Progenitor cell of endocrine pancreas (in vitro differentiated cells): Measurements from ENCODE around the gene ARMC8. TPM values are rescaled to one million over a fixed set of nuclear protein-coding genes. Genes with fewer than 3 reads are reported as not detected.
A peak's percentile ranks its signal among the peaks of the same experiment; 100 is the strongest.

Experiments used
- DNase-seq: peaks from one replicate; pipeline ENCODE4 v3.0.0; 2021; ENCODE audit warnings: low spot score; ENCODE audit not compliant: unreplicated experiment
- H3K27ac Mint-ChIP-seq: 2 replicates; pipeline ENCODE4 v1.8.0; 2021; ENCODE audit warnings: mild to moderate bottlenecking, moderate library complexity, mixed read lengths
- H3K27me3 Mint-ChIP-seq: 2 replicates; pipeline ENCODE4 v1.8.0; 2021; ENCODE audit warnings: mixed read lengths
- H3K36me3 Mint-ChIP-seq: 2 replicates; pipeline ENCODE4 v1.8.0; 2022; ENCODE audit warnings: mixed read lengths; ENCODE audit not compliant: insufficient read depth
- H3K4me1 Mint-ChIP-seq: 2 replicates; pipeline ENCODE4 v1.8.0; 2021; ENCODE audit warnings: low read depth, mixed read lengths
- H3K4me3 Mint-ChIP-seq: 2 replicates; pipeline ENCODE4 v1.8.0; 2021; ENCODE audit warnings: low read depth, mild to moderate bottlenecking, moderate library complexity, mixed read lengths
- H3K9me3 Mint-ChIP-seq: 2 replicates; pipeline ENCODE4 v1.8.0; 2021; ENCODE audit warnings: low read depth, mixed read lengths
- CTCF ChIP-seq: fragments of 200-600 bp; sonication (generic); IDR thresholded peaks from one replicate; pipeline ENCODE4 v1.5.0; 2021; ENCODE audit warnings: antibody characterized with exemption, mild to moderate bottlenecking; ENCODE audit not compliant: unreplicated experiment
- total RNA-seq: library from RNA; stranded (reverse); gene quantifications from 2 replicates; pipeline ENCODE4 v1.2.1, GENCODE V29; 2021

Gene ARMC8
- total RNA-seq, 1 donor from 2014 or later: 71.3 TPM

GRCh38 chr3:138220788-138221187 is 33.7 kb downstream of the ARMC8 start:
- Mint-ChIP-seq H3K36me3 (peaks cover 15% of the 10 kb centered on the region), H3K4me3 (no peak overlapping the region), H3K27me3 (no peaks in the 10 kb centered on the region), H3K27ac (no peak overlapping the region), H3K9me3 (no peaks in the 10 kb centered on the region), H3K4me1 (peaks cover 33% of the 10 kb centered on the region)
- TF ChIP-seq CTCF: no peak
- DNase-seq: no peak

- Mint-ChIP-seq H3K4me3 (no peak overlapping the region), H3K36me3 (peaks cover 18% of the 10 kb centered on the region), H3K27ac (no peak overlapping the region), H3K27me3 (no peaks in the 10 kb centered on the region), H3K9me3 (no peaks in the 10 kb centered on the region), H3K4me1 (peaks cover 28% of the 10 kb centered on the region)
- TF ChIP-seq CTCF: no peak
- DNase-seq: no peak
These were observed 35.2 kb downstream of the ARMC8 start for GRCh38 chr3:138222131-138222941.

GRCh38 chr3:138222942-138223287 is 35.8 kb downstream of the ARMC8 start:
- peaks cover 22% of the 10 kb centered on the region for H3K4me1 Mint-ChIP-seq
- peaks cover 20% of the 10 kb centered on the region for H3K36me3 Mint-ChIP-seq
- no peaks in the 10 kb centered on the region for H3K9me3 Mint-ChIP-seq
- no peak overlapping the region for H3K27ac Mint-ChIP-seq
- no peaks in the 10 kb centered on the region for H3K27me3 Mint-ChIP-seq
- no peak for DNase-seq
- H3K4me3 Mint-ChIP-seq: no peak overlapping the region
- TF ChIP-seq CTCF: no peak

GRCh38 chr3:138227650-138228049 is 40.5 kb downstream of the ARMC8 start:
- DNase-seq: no peak
- TF ChIP-seq CTCF: no peak
- peak overlapping the region; percentile 30 for H3K27ac Mint-ChIP-seq

GRCh38 chr3:138230525-138230924 is 43.4 kb downstream of the ARMC8 start:
- Mint-ChIP-seq H3K27ac (no peak overlapping the region), H3K9me3 (no peaks in the 10 kb centered on the region), H3K4me3 (no peak overlapping the region), H3K36me3 (peaks cover 24% of the 10 kb centered on the region), H3K27me3 (no peaks in the 10 kb centered on the region), H3K4me1 (peaks cover 2% of the 10 kb centered on the region)
- TF ChIP-seq CTCF: no peak
- no peak for DNase-seq

More at GRCh38 chr3:138227650-138228049, 40.5 kb downstream of the ARMC8 start:
- Mint-ChIP-seq H3K4me3 (no peak overlapping the region), H3K9me3 (no peaks in the 10 kb centered on the region), H3K4me1 (peaks cover 2% of the 10 kb centered on the region), H3K36me3 (peaks cover 30% of the 10 kb centered on the region), H3K27me3 (no peaks in the 10 kb centered on the region)
